ENCODE measurements around the gene RARA. TPM values are rescaled to one million over a fixed set of nuclear protein-coding genes. Genes with fewer than 3 reads are reported as not detected.

RARA gene
- total RNA-seq, 1 experiment from 2014 or later: 21.8 TPM

DNA sequence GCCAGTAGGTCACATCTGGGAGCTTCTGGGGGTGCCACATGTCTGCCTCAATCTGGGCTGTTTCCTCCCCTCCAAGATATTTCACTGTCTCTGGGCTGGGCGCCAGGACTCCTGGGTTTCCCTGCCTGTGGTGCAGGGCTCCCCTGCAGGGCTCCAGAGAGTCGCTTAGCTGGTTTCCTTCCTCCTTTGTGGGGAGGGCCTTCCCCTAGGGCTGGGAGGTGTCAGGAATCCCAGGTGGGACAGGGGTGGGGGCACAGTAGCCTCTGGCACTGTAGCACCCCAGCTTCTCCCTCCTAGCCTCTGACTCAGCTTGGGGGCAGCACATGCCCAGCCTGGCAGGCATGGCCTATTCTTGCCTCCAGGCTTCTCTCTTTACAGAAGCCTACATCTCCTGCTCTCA is 2.6 kb downstream of the RARA start:
- Histone ChIP-seq H3K9me2 (ENCODE audit: insufficient read depth) (no peaks in the 10 kb centered on the region), H3K4me2 (peak overlapping the region; percentile 89), H4K20me1 (ENCODE audit: insufficient read depth) (no peaks in the 10 kb centered on the region), H3K27me3 (ENCODE audit: insufficient read depth, low read depth) (no peaks in the 10 kb centered on the region), H2AFZ (no peak overlapping the region), H3K9me3 (ENCODE audit: insufficient read depth, low read depth) (no peaks in the 10 kb centered on the region), H3K36me3 (ENCODE audit: low read depth) (no peaks in the 10 kb centered on the region), H3K4me1 (replicated peaks; ENCODE audit: insufficient read depth) (peaks cover 95% of the 10 kb centered on the region), H3K79me2 (ENCODE audit: low read depth) (no peaks in the 10 kb centered on the region), H3K4me3 (no peak overlapping the region), H3F3A (ENCODE audit: insufficient read depth, low read depth) (peaks cover 65% of the 10 kb centered on the region), H3K27ac (peak overlapping the region; percentile 76)
- ChIA-PET CTCF (interaction anchor here (0.6 to 0.7 kb wide), 2 partner anchors 52 to 110 kb away, joined by 3 to 4 read pairs; no protein-coding TSS in a partner anchor), POLR2A (ENCODE audit: unreplicated experiment) (interaction anchor here (0.5 to 0.7 kb wide), 4 partner anchors 27 to 257 kb away, joined by 3 to 5 read pairs (median 4); partner anchors contain the start of genes MED24 and TOP2A)
- peak; percentile 89 to 90 for DNase-seq
- no peak for TF ChIP-seq EZH2 (IDR thresholded peaks at IDR 0.05; ENCODE audit: low read depth)
- TF ChIP-seq, protein P1, sequence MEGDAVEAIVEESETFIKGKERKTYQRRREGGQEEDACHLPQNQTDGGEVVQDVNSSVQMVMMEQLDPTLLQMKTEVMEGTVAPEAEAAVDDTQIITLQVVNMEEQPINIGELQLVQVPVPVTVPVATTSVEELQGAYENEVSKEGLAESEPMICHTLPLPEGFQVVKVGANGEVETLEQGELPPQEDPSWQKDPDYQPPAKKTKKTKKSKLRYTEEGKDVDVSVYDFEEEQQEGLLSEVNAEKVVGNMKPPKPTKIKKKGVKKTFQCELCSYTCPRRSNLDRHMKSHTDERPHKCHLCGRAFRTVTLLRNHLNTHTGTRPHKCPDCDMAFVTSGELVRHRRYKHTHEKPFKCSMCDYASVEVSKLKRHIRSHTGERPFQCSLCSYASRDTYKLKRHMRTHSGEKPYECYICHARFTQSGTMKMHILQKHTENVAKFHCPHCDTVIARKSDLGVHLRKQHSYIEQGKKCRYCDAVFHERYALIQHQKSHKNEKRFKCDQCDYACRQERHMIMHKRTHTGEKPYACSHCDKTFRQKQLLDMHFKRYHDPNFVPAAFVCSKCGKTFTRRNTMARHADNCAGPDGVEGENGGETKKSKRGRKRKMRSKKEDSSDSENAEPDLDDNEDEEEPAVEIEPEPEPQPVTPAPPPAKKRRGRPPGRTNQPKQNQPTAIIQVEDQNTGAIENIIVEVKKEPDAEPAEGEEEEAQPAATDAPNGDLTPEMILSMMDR (conservative IDR thresholded peaks at IDR 0.05): no peak
- no TSS peak for BruUV-seq (replicated peaks)
- intact Hi-C loops (cut with micrococcal nuclease; ENCODE audit: unreplicated experiment): loop anchor here (2.0 to 10.0 kb wide), 3 partner anchors 29 to 287 kb away; partner anchors contain the start of gene TOP2A

DNA sequence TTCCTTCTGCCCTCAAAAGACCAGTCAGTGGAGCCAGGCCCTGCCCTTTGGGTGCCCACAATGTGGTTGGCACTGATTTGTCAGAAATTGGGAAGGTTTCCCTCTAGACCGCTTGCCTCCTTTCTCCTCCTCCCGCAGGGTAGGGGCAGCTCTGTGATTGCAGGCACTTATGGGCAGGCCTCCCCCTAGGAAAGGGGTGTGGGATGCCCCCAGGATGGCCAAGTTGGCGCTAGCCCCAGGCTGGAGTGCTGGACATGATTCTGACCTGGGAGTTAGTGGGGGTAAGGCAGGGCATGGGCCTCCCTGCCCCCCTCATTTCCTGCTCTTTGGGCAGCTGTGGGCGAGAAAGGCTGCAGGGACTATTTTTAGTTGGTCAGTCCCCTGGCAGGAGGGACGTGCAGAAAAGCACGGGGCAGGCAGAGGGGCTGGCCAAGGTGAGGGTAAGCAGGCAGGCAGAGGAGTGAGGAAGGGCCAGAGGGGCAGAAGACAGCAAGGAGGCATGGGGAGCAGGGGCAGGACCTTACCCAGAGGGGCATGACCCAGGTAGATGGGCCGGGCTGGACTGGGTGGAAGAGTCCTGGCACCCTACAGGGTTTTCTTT is 3.3 kb downstream of the RARA start:
- peaks cover 67% of the 10 kb centered on the region for H3F3A ChIP-seq (ENCODE audit: insufficient read depth, low read depth)
- no peaks in the 10 kb centered on the region for H4K20me1 ChIP-seq (ENCODE audit: insufficient read depth)
- no TSS peak for BruUV-seq (replicated peaks)
- H3K27ac ChIP-seq: peak overlapping the region; percentile 76
- peak overlapping the region; percentile 18; the same call in 1 of the 2 replicates for H3K4me3 ChIP-seq
- intact Hi-C loops (cut with micrococcal nuclease; ENCODE audit: unreplicated experiment): loop anchor here (5.0 to 10.0 kb wide), 2 partner anchors 105 to 287 kb away; partner anchors contain the start of gene TOP2A
- no peaks in the 10 kb centered on the region for H3K79me2 ChIP-seq (ENCODE audit: low read depth)
- ChIA-PET CTCF (interaction anchor here (0.6 to 1.2 kb wide), 3 partner anchors 33 to 111 kb away, joined by 3 to 4 read pairs (median 3); no protein-coding TSS in a partner anchor), POLR2A (ENCODE audit: unreplicated experiment) (interaction anchor here (0.5 to 0.7 kb wide), 5 partner anchors 28 to 258 kb away, joined by 3 to 5 read pairs (median 5); partner anchors contain the start of genes MED24 and TOP2A)
- H3K4me2 ChIP-seq: peak overlapping the region; percentile 89
- H3K27me3 ChIP-seq (ENCODE audit: insufficient read depth, low read depth): no peaks in the 10 kb centered on the region
- no peaks in the 10 kb centered on the region for H3K9me2 ChIP-seq (ENCODE audit: insufficient read depth)
- DNase-seq: peak; percentile 72 to 80
- H3K4me1 ChIP-seq (replicated peaks; ENCODE audit: insufficient read depth): peaks cover 95% of the 10 kb centered on the region
- H3K9me3 ChIP-seq (ENCODE audit: insufficient read depth, low read depth): no peaks in the 10 kb centered on the region
- no peak overlapping the region for H2AFZ ChIP-seq
- TF ChIP-seq, protein P1 (conservative IDR thresholded peaks at IDR 0.05): no peak
- no peak for TF ChIP-seq EZH2 (IDR thresholded peaks at IDR 0.05; ENCODE audit: low read depth)
- no peaks in the 10 kb centered on the region for H3K36me3 ChIP-seq (ENCODE audit: low read depth)

DNA sequence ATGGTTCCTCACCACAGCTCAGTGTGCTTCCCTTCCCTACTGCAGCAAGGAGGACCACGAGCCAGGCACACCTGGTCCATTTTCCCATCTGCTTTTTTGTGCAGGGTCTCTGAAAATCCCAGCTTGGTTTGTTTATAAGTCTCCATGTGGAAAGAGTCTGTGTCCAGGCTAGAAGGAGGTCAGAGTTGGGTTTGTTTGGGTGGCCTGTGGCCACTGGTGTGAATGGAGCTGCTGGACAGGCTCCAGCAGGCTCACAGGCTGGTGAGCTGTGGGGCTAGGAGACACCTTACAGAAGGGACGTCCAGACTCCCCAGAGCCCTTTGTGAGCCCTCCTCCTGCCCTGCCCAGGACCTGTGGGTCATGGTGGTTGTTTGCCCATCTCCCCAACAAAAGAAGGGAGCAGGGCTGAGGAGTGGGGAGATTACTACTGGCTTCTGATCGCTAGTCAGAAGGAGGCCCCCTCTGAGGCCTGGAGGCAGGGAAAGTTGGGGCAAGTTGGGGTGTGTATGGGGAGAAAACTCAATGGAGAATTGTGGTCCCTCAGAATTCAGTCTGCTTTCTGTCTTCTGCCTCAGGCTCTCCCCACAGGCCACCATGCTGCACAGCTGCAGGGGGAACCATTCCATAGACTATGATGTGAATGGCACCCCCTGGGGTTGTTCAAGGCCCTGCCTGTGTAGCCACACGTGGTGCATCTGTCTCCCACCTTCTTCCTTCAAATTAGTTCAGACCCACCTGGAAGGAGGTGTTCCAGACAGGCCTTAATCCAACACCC is 4.1 kb downstream of the RARA start:
- TSS peak; percentile 18 for BruUV-seq (replicated peaks)
- intact Hi-C loops (cut with micrococcal nuclease; ENCODE audit: unreplicated experiment): loop anchor here (5.0 to 10.0 kb wide), 2 partner anchors 104 to 288 kb away; partner anchors contain the start of gene TOP2A
- peaks cover 92% of the 10 kb centered on the region for H3K4me1 ChIP-seq (replicated peaks; ENCODE audit: insufficient read depth)
- H3K4me3 ChIP-seq: peak overlapping the region; percentile 18; the same call in 1 of the 2 replicates
- H3K9me2 ChIP-seq (ENCODE audit: insufficient read depth): no peaks in the 10 kb centered on the region
- H3K79me2 ChIP-seq (ENCODE audit: low read depth): 0 out of 2 replicates have a peak, but pooled peaks cover under 1% of the 10 kb centered on the region
- DNase-seq: no peak
- ChIA-PET POLR2A (ENCODE audit: unreplicated experiment) (interaction anchor here (0.6 kb wide), 3 partner anchors 35 to 1357 kb away, joined by 3 to 5 read pairs (median 3); no protein-coding TSS in a partner anchor), CTCF (interaction anchor here (1.2 kb wide), 1 partner anchor 32 kb away, joined by 3 read pairs; no protein-coding TSS in a partner anchor)
- no peaks in the 10 kb centered on the region for H3K36me3 ChIP-seq (ENCODE audit: low read depth)
- H3K9me3 ChIP-seq (ENCODE audit: insufficient read depth, low read depth): no peaks in the 10 kb centered on the region
- H3K27me3 ChIP-seq (ENCODE audit: insufficient read depth, low read depth): no peaks in the 10 kb centered on the region
- peak overlapping the region; percentile 89 for H3K4me2 ChIP-seq
- no peak for TF ChIP-seq EZH2 (IDR thresholded peaks at IDR 0.05; ENCODE audit: low read depth)
- TF ChIP-seq, protein P1 (conservative IDR thresholded peaks at IDR 0.05): no peak
- peaks cover 68% of the 10 kb centered on the region for H3F3A ChIP-seq (ENCODE audit: insufficient read depth, low read depth)
- peak overlapping the region; percentile 76 for H3K27ac ChIP-seq
- no peaks in the 10 kb centered on the region for H4K20me1 ChIP-seq (ENCODE audit: insufficient read depth)
- H2AFZ ChIP-seq: no peak overlapping the region

Measured in PC-9 (cell line).